HG02610 (cell line): ENCODE measurements around the gene BMP4.

Source experiments
- ATAC-seq: cut with Tn5 transposase; IDR thresholded peaks from one replicate; pipeline ENCODE4 v1.9.1; 2021; ENCODE audit warnings: mild to moderate bottlenecking, moderate library complexity; ENCODE audit not compliant: unreplicated experiment

BMP4 gene

GRCh38 chr14:53946404-53947093 lies 10.1 kb downstream of the BMP4 start:
- ATAC-seq: no peak

- ATAC-seq: no peak
These were observed 10.6 kb downstream of the BMP4 start for GRCh38 chr14:53946071-53946403.

- no peak for ATAC-seq
These were observed 12.9 kb downstream of the BMP4 start for GRCh38 chr14:53943751-53944083.

GRCh38 chr14:53942970-53943750 lies 13.5 kb downstream of the BMP4 start:
- ATAC-seq: no peak

- ATAC-seq: no peak
These were observed 18.3 kb downstream of the BMP4 start for GRCh38 chr14:53938136-53938837.

- ATAC-seq: no peak
These were observed 21.7 kb downstream of the BMP4 start for GRCh38 chr14:53934778-53935414.

- no peak for ATAC-seq
These were observed 23.7 kb downstream of the BMP4 start for GRCh38 chr14:53932966-53933365.

- no peak for ATAC-seq
These were observed 26.5 kb downstream of the BMP4 start for GRCh38 chr14:53929871-53930715.

- ATAC-seq: no peak
These were observed 29.5 kb downstream of the BMP4 start for GRCh38 chr14:53927171-53927570.

- ATAC-seq: no peak
These were observed 31.3 kb downstream of the BMP4 start for GRCh38 chr14:53925201-53925766.

GRCh38 chr14:53924753-53925152 lies 31.9 kb downstream of the BMP4 start:
- no peak for ATAC-seq

GRCh38 chr14:53921027-53921426 lies 35.6 kb downstream of the BMP4 start:
- ATAC-seq: no peak

- ATAC-seq: no peak
These were observed 40.4 kb downstream of the BMP4 start for GRCh38 chr14:53916239-53916638.

GRCh38 chr14:53915364-53916014 lies 41.1 kb downstream of the BMP4 start:
- no peak for ATAC-seq

GRCh38 chr14:53912021-53912420 lies 44.6 kb downstream of the BMP4 start:
- ATAC-seq: no peak

GRCh38 chr14:53908416-53908815 lies 48.2 kb downstream of the BMP4 start:
- ATAC-seq: no peak

- ATAC-seq: no peak
These were observed 54.3 kb downstream of the BMP4 start for GRCh38 chr14:53902307-53902706.

GRCh38 chr14:53900499-53900898 lies 56.1 kb downstream of the BMP4 start:
- no peak for ATAC-seq
